OCI-LY1 (cell line): ENCODE measurements around the gene FBXL19.

Experiments
- CTCF ChIP-seq: fragments of 200-600 bp; sonication (generic), shearing (Covaris generic); IDR thresholded peaks from 2 replicates; pipeline ENCODE4 v1.5.1; 2017; ENCODE audit warnings: mild to moderate bottlenecking, antibody characterized with exemption, low read length, moderate library complexity, mixed read lengths
- EZH2 ChIP-seq: fragments of 200-600 bp; sonication (generic), shearing (Covaris generic); IDR thresholded peaks from 2 replicates; pipeline ENCODE4 v1.8.0; 2017; ENCODE audit warnings: borderline replicate concordance, mixed run types, mild to moderate bottlenecking, antibody characterized with exemption, low read length, moderate library complexity, mixed read lengths

- TF ChIP-seq CTCF (no peak), EZH2 (no peak)
Observed at GRCh38 chr16:30886145-30886544, 37.2 kb upstream of the FBXL19 start.
